CD4-positive, alpha-beta T cell treated with Interleukin-6 at 100 ng/mL for 8 hours (primary cell): Measurements from ENCODE around the gene SASH1.

Experiments used
- DNase-seq: peaks from one replicate; pipeline ENCODE4 v3.0.0-alpha.2; 2020; ENCODE audit warnings: mixed read lengths, low spot score

The SASH1 gene

GRCh38 chr6:148521158-148521557 lies 178.5 kb downstream of the SASH1 start:
- no peak for DNase-seq

GRCh38 chr6:148521586-148521985 lies 178.9 kb downstream of the SASH1 start:
- no peak for DNase-seq

- no peak for DNase-seq
Measured at GRCh38 chr6:148523048-148523447, 180.4 kb downstream of the SASH1 start.

- no peak for DNase-seq
Measured at GRCh38 chr6:148523551-148523950, 180.9 kb downstream of the SASH1 start.

GRCh38 chr6:148524471-148524882 lies 181.8 kb downstream of the SASH1 start:
- DNase-seq: no peak

GRCh38 chr6:148524976-148525375 lies 182.3 kb downstream of the SASH1 start:
- no peak for DNase-seq

- DNase-seq: no peak
Measured at GRCh38 chr6:148525453-148525852, 182.8 kb downstream of the SASH1 start.

- no peak for DNase-seq
Measured at GRCh38 chr6:148526145-148526544, 183.5 kb downstream of the SASH1 start.

- no peak for DNase-seq
Measured at GRCh38 chr6:148528292-148528691, 185.7 kb downstream of the SASH1 start.

GRCh38 chr6:148529010-148529409 lies 186.4 kb downstream of the SASH1 start:
- no peak for DNase-seq

- DNase-seq: no peak
Measured at GRCh38 chr6:148530394-148530953, 187.8 kb downstream of the SASH1 start.

- no peak for DNase-seq
Measured at GRCh38 chr6:148530976-148531375, 188.3 kb downstream of the SASH1 start.

GRCh38 chr6:148532698-148533097 lies 190.1 kb downstream of the SASH1 start:
- no peak for DNase-seq

GRCh38 chr6:148533309-148534107 lies 190.9 kb downstream of the SASH1 start:
- no peak for DNase-seq

GRCh38 chr6:148534871-148535270 lies 192.2 kb downstream of the SASH1 start:
- no peak for DNase-seq

- DNase-seq: no peak
Measured at GRCh38 chr6:148535381-148535780, 192.7 kb downstream of the SASH1 start.

GRCh38 chr6:148535976-148536375 lies 193.3 kb downstream of the SASH1 start:
- DNase-seq: no peak

GRCh38 chr6:148538261-148539190 lies 195.9 kb downstream of the SASH1 start:
- no peak for DNase-seq

GRCh38 chr6:148543540-148543939 lies 200.9 kb downstream of the SASH1 start:
- DNase-seq: no peak

- no peak for DNase-seq
Measured at GRCh38 chr6:148544421-148544820, 201.8 kb downstream of the SASH1 start.

GRCh38 chr6:148545901-148546300 lies 203.3 kb downstream of the SASH1 start:
- DNase-seq: no peak

- DNase-seq: no peak
Measured at GRCh38 chr6:148547110-148547509, 204.5 kb downstream of the SASH1 start.
